NCI-H2196 treated with DMSO at 0.1 percent for 48 hours (cell line): ENCODE data around the gene DEUP1.

Experiments
- DNase-seq: peaks from one replicate; lab custom pipeline; 2025; ENCODE audit not compliant: unreplicated experiment; lab: John Stamatoyannopoulos, UW

Gene DEUP1

DNA sequence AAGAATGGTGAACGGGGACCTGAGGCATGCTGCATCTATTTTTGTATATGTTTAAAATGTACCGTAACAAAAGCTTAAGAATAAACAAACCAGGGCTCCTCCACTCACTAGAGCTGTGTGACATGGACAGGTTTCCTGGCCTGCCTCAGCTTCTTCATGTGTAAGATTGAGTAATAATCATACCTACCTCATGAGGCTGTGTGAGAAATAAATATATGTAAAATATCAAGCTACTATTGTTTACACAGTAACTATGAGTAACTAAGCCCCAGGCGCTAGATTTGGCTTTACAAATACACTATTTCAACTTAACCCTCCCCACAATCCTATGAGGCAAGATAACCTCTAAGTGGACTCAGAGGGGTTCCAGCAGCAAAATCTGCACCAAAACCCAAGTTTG lies 146.3 kb downstream of the DEUP1 start:
- no peak for DNase-seq

DNA sequence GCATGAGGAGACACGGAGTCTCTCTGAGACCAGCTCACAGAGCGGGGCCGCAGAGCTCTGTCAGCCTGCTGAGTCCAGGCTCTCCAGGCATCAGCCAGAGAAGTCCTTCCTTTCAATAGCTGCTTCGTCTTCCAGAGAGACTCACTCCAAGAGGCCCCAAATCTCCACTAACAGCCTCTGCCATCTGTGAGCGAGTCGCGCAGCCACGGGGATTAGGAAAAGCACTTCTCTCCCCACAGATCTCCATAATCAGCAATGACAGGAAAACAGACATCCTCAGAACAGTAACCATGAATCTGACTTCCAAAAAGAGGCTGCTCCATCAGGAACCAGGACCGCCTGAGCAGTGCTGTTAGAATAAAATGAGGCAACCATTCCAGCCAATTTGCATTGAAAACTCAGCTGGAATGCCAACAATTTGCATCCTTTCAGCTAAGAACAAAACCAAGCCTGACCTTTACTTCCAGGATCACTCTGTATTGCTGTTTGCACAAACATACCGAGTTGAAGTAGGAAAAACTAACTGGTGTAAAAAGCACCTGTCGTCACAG lies 147.2 kb downstream of the DEUP1 start:
- DNase-seq: no peak

GRCh38 chr11:93478841-93479240 lies 148.3 kb downstream of the DEUP1 start:
- DNase-seq: no peak

DNA sequence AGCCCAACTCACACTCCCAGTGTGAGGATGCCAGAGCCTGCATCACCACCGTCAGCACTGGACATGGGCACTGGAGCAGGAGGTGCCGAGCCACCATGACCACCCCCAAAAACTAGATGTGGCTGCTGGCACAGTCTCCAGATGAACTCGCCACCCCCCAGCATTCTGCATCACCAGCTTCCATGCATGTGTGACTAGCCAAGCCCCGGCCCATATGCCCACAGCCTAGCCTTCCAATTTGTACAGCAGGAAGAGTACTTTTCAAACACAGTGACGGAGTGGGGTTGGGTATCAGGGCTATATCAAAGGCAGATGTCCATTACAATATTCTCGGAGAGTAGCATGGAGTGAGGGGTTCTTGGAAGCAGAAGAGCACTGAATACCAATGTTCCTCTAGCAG lies 149.7 kb downstream of the DEUP1 start:
- no peak for DNase-seq

DNA sequence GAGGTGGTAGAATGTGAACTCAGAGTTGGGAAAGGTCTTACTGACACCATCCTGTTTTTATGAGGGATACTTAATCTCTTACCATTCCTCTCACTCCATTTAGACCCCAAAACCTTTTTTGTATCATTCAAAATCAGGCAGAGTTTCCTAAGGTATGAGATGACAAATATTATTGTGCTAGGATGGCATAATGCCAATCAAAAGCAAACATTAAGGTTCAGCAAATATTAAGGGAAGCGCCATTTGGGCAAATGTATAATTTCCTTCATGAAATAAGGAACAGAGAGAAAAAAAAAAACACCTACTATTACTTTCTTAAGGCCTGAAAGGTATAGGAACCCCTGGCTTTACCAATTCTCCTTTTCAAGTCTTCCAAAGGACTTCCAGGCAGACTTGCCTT lies 150.2 kb downstream of the DEUP1 start:
- no peak for DNase-seq

DNA sequence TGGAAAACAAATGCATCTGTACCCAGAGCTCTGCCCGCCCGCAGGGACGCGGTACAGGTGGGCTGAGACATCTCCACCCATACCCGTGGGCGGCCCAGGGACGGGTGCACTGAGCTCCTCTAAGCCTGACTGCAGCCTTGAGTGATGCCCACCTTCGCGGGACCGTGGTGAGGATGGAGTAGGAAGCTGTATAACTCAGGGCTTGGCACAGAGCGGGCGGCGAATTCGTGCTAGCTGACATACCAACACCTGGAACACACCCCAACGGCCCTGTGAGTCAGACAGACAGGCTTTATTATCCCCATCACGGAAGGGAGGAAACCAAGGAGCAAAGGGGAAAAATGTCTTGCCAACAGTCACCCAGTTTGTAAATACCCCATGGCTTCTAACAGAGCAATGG lies 150.7 kb downstream of the DEUP1 start:
- no peak for DNase-seq

DNA sequence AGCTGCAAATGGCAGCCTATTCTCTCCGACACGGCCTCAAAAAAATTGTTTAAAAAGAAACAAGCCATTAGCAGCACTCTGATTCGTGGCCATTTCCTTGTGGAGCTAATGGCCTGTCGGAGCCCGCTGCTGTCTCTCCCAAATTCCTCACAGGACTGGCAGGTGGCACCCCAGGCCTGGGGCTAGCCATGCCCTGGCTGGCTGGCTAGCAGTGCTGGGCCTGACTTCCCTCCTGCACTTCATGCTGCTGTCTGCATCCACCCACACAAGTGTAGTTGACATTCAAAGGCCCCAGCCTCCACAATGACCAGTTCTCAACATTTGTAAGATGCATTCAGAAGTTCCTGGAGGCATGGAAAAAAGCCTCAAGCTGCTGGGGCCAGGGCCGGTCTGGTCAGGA lies 151.2 kb downstream of the DEUP1 start:
- DNase-seq: no peak

- no peak for DNase-seq
These were observed 152.0 kb downstream of the DEUP1 start for GRCh38 chr11:93482556-93482955.

- DNase-seq: no peak
These were observed 154.2 kb downstream of the DEUP1 start for GRCh38 chr11:93484716-93485115.

- no peak for DNase-seq
These were observed 155.4 kb downstream of the DEUP1 start for GRCh38 chr11:93485983-93486382.

DNA sequence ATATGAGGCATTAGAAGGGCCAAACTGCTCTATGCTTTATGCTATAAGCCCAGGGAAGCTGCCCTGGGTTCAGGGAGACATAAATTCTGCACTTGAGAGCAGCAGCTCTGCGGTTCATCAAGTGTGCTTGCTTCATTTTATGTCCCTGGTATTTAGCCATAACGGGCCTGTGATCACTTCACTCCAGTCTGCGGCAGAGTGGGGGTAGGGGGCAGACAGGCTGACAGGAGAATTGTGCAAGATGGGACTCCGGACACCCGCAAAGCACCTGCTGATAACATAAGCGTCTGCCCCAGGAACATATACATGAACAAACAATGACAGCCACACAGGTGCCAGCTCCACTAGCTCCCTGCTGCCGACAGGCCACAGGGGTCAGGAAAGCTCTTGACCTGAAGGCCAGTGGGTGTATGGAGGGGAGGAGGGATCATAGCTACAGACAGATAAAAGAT lies 156.5 kb downstream of the DEUP1 start:
- peak; percentile 30 for DNase-seq
